Measurements from ENCODE around the gene CCDC81.

The CCDC81 gene

DNA sequence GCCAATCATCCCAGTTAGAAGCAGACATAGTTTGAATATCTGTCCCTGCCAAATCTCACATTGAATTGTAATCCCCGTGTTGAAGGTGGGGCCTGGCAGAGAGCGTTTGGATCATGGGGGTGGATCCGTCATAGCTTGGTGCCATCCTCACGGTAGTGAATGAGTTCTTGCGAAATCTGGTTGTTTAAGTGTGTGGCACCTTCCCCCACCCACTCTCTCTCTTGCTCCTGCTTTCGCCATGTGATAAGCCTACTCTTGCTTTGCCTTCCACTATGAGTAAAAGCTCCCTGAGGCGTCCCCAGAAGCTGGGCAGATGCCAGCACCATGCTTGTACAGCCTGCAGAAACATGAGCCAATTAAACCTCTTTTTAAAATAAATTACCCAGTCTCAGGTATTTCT is 5.0 kb upstream of the CCDC81 start:
- Histone ChIP-seq H3K4me1 (ENCODE audit: insufficient read depth, low read length) (peaks cover 3% of the 10 kb centered on the region; the same call in 1 of the 2 replicates), H3K9me3 (ENCODE audit: insufficient read depth, low read depth, low read length) (no peaks in the 10 kb centered on the region), H3K36me3 (ENCODE audit: insufficient read depth, low read length) (no peaks in the 10 kb centered on the region), H3K4me3 (ENCODE audit: low read length) (no peak overlapping the region), H3K27me3 (ENCODE audit: insufficient read depth, low read length) (no peaks in the 10 kb centered on the region), H3K9ac (ENCODE audit: low read depth, low read length) (no peak overlapping the region), H3K27ac (ENCODE audit: low read depth, low read length) (no peak overlapping the region)
- 92% methylated on average over 7 of the region's 7 CpGs for WGBS

DNA sequence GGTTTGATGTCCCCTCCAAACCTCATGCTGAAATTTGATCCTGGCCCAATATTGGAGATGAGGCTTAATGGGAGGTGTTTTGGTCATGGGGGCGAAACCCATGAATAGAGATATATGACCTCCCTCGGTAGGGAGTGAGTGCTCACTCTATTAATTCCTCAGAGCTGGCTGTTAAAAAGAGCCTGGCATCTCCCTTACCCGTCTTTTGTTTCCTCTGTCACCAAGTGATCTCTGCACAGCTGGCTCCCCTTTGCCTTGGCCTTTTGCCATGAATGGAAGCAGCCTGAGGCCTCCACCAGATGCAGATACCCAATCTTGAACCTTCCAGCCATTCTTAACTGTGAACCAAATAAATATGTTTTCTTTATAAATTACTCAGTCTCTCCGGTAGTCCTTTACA is 4.5 kb upstream of the CCDC81 start:
- WGBS: 77% methylated on average over 3 of the region's 4 CpGs
- Histone ChIP-seq H3K9me3 (ENCODE audit: insufficient read depth, low read depth, low read length) (no peaks in the 10 kb centered on the region), H3K36me3 (ENCODE audit: insufficient read depth, low read length) (no peaks in the 10 kb centered on the region), H3K4me3 (ENCODE audit: low read length) (no peak overlapping the region), H3K9ac (ENCODE audit: low read depth, low read length) (no peak overlapping the region), H3K27me3 (ENCODE audit: insufficient read depth, low read length) (no peaks in the 10 kb centered on the region; the same call in 1 of the 2 replicates), H3K4me1 (ENCODE audit: insufficient read depth, low read length) (peaks cover 3% of the 10 kb centered on the region; the same call in 1 of the 2 replicates), H3K27ac (ENCODE audit: low read depth, low read length) (no peak overlapping the region)

DNA sequence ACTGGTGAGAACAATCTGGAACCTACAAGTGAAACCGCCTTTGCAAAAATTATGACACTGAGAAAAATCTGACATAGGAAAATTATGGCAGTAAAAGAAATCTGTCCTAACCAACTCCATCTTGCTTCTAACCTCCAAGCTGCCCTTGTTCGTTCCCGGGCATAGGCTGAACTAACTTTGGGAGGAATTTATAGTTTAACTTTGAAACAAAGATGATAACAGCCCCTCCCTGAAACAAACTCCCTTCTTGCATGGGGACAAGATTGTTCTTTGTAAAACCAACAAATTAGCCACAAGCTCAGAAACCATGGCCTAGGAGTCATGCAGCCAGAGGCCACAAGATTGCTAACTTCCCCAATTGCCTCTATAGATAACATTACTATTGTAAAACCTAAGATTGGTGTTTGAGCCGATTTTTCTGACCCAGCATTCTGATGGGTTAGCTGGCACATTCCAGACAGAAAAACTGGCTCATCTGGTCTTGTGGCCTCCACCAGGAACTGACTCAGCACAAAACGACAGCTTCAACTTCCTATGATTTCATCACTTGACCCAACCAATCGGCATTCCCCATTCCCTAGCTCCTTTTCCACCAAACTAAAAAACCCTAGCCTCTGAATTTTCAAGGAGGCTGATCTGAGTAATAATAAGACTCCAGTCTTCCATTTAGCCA is 3.6 kb upstream of the CCDC81 start:
- Histone ChIP-seq H3K9me3 (ENCODE audit: insufficient read depth, low read depth, low read length) (no peaks in the 10 kb centered on the region), H3K4me3 (ENCODE audit: low read length) (no peak overlapping the region), H3K9ac (ENCODE audit: low read depth, low read length) (no peak overlapping the region), H3K36me3 (ENCODE audit: insufficient read depth, low read length) (no peaks in the 10 kb centered on the region), H3K27ac (ENCODE audit: low read depth, low read length) (no peak overlapping the region), H3K27me3 (ENCODE audit: insufficient read depth, low read length) (no peaks in the 10 kb centered on the region; the same call in 1 of the 2 replicates), H3K4me1 (ENCODE audit: insufficient read depth, low read length) (peaks cover 3% of the 10 kb centered on the region; the same call in 1 of the 2 replicates)
- 92% methylated on average over 4 of the region's 6 CpGs for WGBS

DNA sequence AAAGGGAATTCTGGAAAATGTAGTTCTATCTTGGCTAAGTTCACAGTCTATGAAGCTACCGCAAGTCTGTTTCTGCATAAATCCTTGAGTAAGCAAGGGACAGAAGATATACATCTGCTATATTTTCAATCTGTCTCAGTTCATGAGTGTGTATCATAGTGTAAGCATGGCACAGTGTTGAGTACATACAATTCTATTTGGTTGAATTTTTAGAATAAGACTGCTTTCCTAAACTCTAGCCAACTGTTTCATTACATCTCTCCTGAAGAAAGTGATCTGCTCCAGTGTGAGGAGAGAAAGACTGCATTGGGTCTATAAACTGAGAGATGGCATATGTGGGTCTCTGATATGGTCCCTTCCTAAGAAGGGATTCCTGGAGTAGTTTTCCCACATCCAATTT is 2.6 kb upstream of the CCDC81 start:
- Histone ChIP-seq H3K36me3 (ENCODE audit: insufficient read depth, low read length) (no peaks in the 10 kb centered on the region), H3K4me3 (ENCODE audit: low read length) (no peak overlapping the region), H3K9me3 (ENCODE audit: insufficient read depth, low read depth, low read length) (no peaks in the 10 kb centered on the region), H3K4me1 (ENCODE audit: insufficient read depth, low read length) (peaks cover 3% of the 10 kb centered on the region; the same call in 1 of the 2 replicates), H3K9ac (ENCODE audit: low read depth, low read length) (no peak overlapping the region), H3K27me3 (ENCODE audit: insufficient read depth, low read length) (no peaks in the 10 kb centered on the region; the same call in 1 of the 2 replicates), H3K27ac (ENCODE audit: low read depth, low read length) (no peak overlapping the region)
- 100% methylated on average over 1 of the region's 1 CpG for WGBS

DNA sequence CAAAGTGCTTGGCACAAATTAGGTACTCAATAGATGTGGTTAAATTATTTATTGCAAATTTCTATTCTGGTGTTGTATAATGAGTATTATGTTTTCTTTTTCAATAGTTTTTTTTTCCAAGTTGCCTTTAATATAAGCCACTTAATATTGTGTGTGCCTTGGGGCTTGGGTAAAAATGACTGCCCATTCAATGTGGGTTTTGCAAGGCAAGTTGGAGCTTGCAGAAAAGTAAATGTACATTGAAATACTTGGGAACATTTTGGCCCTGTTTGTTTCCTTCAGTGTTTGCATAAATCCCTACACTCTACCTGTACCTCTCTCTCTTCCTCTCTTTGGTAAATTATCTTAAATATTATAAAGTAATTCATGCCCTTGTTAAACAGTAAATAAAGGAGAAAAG is 2.1 kb upstream of the CCDC81 start:
- Histone ChIP-seq H3K9me3 (ENCODE audit: insufficient read depth, low read depth, low read length) (no peaks in the 10 kb centered on the region), H3K27ac (ENCODE audit: low read depth, low read length) (no peak overlapping the region), H3K9ac (ENCODE audit: low read depth, low read length) (no peak overlapping the region), H3K36me3 (ENCODE audit: insufficient read depth, low read length) (no peaks in the 10 kb centered on the region), H3K4me1 (ENCODE audit: insufficient read depth, low read length) (peaks cover 3% of the 10 kb centered on the region; the same call in 1 of the 2 replicates), H3K4me3 (ENCODE audit: low read length) (no peak overlapping the region), H3K27me3 (ENCODE audit: insufficient read depth, low read length) (no peaks in the 10 kb centered on the region; the same call in 1 of the 2 replicates)

DNA sequence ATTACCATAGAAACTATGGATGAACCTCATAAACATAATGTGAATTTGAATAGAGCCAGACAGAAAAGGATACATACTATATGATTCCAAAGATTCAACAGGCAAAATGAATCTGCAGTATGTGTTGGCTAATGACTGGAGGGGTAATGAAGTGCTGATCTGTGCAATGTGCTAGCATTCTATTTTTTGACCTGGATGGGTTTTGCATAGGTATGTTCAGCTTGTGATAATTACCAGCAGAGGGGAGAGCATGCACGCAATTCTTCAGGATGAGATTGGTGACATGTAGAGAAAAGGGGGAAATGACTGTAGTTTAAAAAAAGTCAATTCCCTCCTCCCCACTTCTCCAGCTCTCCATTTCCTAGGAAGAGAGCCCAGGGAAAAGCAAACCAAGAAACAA is 618 bp upstream of the CCDC81 start:
- H3K36me3 ChIP-seq (ENCODE audit: insufficient read depth, low read length): no peaks in the 10 kb centered on the region
- H3K9me3 ChIP-seq (ENCODE audit: insufficient read depth, low read depth, low read length): no peaks in the 10 kb centered on the region
- no peaks in the 10 kb centered on the region; the same call in 1 of the 2 replicates for H3K27me3 ChIP-seq (ENCODE audit: insufficient read depth, low read length)
- peak overlapping the region; percentile 46 for H3K4me3 ChIP-seq (ENCODE audit: low read length)
- H3K9ac ChIP-seq (ENCODE audit: low read depth, low read length): no peak overlapping the region
- peaks cover 3% of the 10 kb centered on the region; the same call in 1 of the 2 replicates for H3K4me1 ChIP-seq (ENCODE audit: insufficient read depth, low read length)
- no peak overlapping the region for H3K27ac ChIP-seq (ENCODE audit: low read depth, low read length)
- 50% methylated on average over 1 of the region's 1 CpG for WGBS

DNA sequence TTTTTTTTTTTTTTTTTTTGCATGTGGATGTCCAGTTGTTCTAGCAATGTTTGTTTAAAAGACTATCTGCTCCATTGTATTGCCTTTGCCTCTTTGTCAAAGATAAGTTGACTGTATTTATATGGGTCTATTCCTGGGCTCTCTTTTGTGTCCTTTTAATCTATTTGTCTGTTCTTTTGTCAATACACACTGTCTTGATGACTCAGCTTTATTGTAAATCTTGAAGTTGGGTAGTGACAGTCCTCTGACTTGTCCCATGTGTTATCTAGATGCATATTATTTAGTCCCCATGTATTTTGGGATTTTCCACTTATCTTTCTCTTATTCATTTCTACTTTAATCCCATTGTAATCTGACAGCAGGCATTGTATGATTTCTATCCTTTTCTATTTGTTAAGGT is 3.3 kb downstream of the CCDC81 start:
- no peak overlapping the region for H3K4me3 ChIP-seq (ENCODE audit: low read length)
- no peaks in the 10 kb centered on the region for H3K9me3 ChIP-seq (ENCODE audit: insufficient read depth, low read depth, low read length)
- H3K4me1 ChIP-seq (ENCODE audit: insufficient read depth, low read length): peaks cover 3% of the 10 kb centered on the region; the same call in 1 of the 2 replicates
- no peak overlapping the region for H3K27ac ChIP-seq (ENCODE audit: low read depth, low read length)
- no peaks in the 10 kb centered on the region for H3K36me3 ChIP-seq (ENCODE audit: insufficient read depth, low read length)
- H3K9ac ChIP-seq (ENCODE audit: low read depth, low read length): no peak overlapping the region
- no peaks in the 10 kb centered on the region; the same call in 1 of the 2 replicates for H3K27me3 ChIP-seq (ENCODE audit: insufficient read depth, low read length)

DNA sequence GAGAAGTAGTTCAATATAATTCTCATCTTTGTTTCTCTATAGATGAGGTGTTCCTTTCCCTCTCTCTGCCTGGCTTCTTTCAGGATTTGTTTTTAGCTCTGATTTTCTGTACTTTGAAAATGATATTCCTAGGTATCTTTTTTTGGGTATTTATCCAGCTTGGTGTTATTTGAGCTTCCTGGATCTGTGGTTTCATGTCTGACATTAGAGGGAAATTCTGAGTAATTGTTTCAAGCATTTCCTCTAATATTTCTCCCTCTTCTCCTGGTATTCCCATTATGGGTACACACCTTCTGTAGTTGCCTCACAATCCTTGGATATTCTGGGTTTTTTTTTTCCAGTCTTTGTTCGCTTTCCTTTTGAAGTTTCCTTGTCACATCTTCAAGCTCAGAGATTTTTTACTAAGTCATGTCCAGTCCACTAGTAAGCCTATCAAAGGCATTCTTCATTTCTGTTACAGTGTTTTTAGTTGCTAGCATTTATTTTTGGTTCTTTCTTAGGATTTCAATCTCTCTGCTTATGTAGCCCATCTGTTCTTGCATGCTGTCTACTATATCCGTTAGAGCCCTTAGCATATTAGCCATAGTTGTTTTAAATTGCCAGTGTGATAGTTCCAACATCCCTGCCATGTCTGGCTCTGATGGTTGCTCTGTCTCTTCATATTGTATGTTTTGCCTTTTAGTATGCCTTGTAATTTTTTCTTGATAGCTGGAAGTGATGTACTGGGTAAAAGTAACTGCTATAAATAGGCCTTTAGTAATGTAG is 5.8 kb downstream of the CCDC81 start:
- Histone ChIP-seq H3K4me1 (ENCODE audit: insufficient read depth, low read length) (no peaks in the 10 kb centered on the region), H3K9me3 (ENCODE audit: insufficient read depth, low read depth, low read length) (no peaks in the 10 kb centered on the region), H3K36me3 (ENCODE audit: insufficient read depth, low read length) (no peaks in the 10 kb centered on the region), H3K4me3 (ENCODE audit: low read length) (no peak overlapping the region), H3K27me3 (ENCODE audit: insufficient read depth, low read length) (no peaks in the 10 kb centered on the region), H3K9ac (ENCODE audit: low read depth, low read length) (no peak overlapping the region), H3K27ac (ENCODE audit: low read depth, low read length) (no peak overlapping the region)
- 94% methylated on average over 2 of the region's 2 CpGs for WGBS

DNA sequence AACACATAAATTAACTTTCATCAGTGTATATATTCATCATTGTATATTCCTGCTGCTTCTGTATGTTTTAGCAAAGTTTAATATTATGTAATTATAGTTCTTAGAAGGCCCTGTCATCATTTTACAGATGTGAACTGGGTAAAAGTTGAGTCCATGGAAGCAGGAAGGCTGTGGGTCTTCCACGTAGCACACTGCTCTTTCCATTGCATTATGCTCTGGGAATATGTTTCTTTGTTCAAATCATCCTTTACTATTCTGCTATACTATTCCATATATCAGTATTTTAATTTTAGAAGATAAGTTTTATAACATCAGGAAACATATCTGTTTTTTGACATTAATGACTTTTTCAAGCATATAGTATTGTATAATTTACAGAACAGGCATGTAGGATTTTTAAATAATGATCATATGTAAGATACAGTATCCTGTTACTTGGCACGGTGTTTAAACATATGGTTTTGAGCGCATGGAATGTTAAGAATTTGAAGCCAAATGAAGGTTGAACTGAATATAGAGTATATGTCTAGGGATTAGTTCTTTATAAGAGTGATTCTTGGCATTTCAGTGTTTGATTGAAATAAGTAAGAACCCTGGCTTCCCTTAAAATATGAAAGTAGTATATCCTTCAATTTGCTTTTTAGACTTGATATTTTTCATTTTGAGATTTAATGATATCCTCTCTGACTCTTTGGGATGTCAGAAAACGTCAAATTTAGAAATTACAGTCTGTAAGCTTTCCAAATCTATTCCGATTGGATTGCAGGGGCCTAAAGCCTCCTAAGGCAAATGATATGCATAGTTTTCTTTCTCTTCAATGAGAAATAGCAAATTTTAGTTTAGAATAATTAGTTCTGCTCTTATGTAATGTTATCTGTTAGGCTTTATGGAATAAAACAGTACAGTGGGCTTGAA is 8.6 kb downstream of the CCDC81 start:
- H3K4me3 ChIP-seq (ENCODE audit: low read length): no peak overlapping the region
- no peak overlapping the region for H3K27ac ChIP-seq (ENCODE audit: low read depth, low read length)
- H3K4me1 ChIP-seq (ENCODE audit: insufficient read depth, low read length): no peaks in the 10 kb centered on the region
- H3K9ac ChIP-seq (ENCODE audit: low read depth, low read length): no peak overlapping the region
- WGBS: 94% methylated on average over 4 of the region's 5 CpGs
- no peaks in the 10 kb centered on the region for H3K9me3 ChIP-seq (ENCODE audit: insufficient read depth, low read depth, low read length)
- H3K36me3 ChIP-seq (ENCODE audit: insufficient read depth, low read length): no peaks in the 10 kb centered on the region
- H3K27me3 ChIP-seq (ENCODE audit: insufficient read depth, low read length): no peaks in the 10 kb centered on the region

DNA sequence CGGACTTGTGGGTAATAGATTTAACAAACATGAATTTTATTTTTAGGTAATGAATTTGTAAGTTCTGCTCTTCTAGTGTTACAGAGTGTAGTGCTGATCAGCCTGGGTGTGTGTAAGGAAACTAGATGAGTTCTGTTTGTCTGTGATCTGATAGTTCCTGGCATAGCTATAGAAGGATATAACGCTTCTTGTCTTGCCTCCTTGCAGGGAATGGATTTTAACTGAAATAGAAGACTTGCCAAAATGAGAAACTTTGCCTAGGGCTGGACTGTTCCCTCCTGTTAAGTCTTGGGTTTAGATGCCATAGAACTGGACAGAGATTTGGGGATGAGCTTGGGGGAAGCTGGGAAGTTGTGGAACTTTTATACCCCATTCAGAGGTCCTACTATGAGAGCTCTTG is 11.6 kb downstream of the CCDC81 start:
- Histone ChIP-seq H3K9me3 (ENCODE audit: insufficient read depth, low read depth, low read length) (no peaks in the 10 kb centered on the region), H3K36me3 (ENCODE audit: insufficient read depth, low read length) (no peaks in the 10 kb centered on the region), H3K9ac (ENCODE audit: low read depth, low read length) (no peak overlapping the region), H3K27me3 (ENCODE audit: insufficient read depth, low read length) (no peaks in the 10 kb centered on the region), H3K4me1 (ENCODE audit: insufficient read depth, low read length) (no peaks in the 10 kb centered on the region), H3K4me3 (ENCODE audit: low read length) (no peak overlapping the region), H3K27ac (ENCODE audit: low read depth, low read length) (no peak overlapping the region)
- WGBS: 93% methylated on average over 2 of the region's 2 CpGs

DNA sequence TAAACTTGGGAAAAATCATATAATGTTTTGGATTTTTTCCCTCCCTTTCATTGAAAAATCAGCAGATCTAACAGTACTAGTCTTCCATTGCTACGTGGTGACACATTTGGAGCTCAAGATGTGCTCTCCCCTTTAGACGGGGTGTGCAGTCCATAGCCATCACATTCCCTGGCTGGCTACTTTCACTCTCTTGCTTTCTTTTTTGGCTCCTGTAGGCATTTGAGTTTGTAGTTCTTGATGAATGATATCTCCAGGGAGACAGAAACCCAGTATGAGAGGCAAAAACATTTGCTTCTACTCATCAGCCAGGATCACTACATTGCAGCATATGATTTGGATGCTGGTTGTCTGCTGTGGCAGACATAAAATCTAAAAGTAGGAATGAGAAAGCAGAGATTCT is 12.1 kb downstream of the CCDC81 start:
- Histone ChIP-seq H3K27me3 (ENCODE audit: insufficient read depth, low read length) (no peaks in the 10 kb centered on the region), H3K4me3 (ENCODE audit: low read length) (no peak overlapping the region), H3K36me3 (ENCODE audit: insufficient read depth, low read length) (no peaks in the 10 kb centered on the region), H3K9ac (ENCODE audit: low read depth, low read length) (no peak overlapping the region), H3K9me3 (ENCODE audit: insufficient read depth, low read depth, low read length) (no peaks in the 10 kb centered on the region), H3K27ac (ENCODE audit: low read depth, low read length) (no peak overlapping the region), H3K4me1 (ENCODE audit: insufficient read depth, low read length) (no peaks in the 10 kb centered on the region)
- WGBS: 92% methylated on average over 2 of the region's 2 CpGs

All from HUES64 (cell line).